ENCODE data around the gene PRR20D. TPM values are rescaled to one million over a fixed set of nuclear protein-coding genes. Genes with fewer than 3 reads are reported as not detected.
"Not testable (repeated sequence)": the region's sequence is repeated elsewhere in the genome, so short reads cannot be mapped to it uniquely, and the experiment has no call there.

The PRR20D gene
- not detected for total RNA-seq

GRCh38 chr13:57160332-57160731 is at the start of gene PRR20D:
Gene PRR20D, plus strand, starts transcription at chr13:57160632. Its CDS starts 387 bp downstream, at chr13:57161019.
- not testable (repeated sequence) for H3K36me3 Mint-ChIP-seq

GRCh38 chr13:57114945-57115344 is 45.5 kb upstream of the PRR20D start:
- Mint-ChIP-seq H3K36me3 (no peaks in the 10 kb centered on the region), H3K27ac (no peak overlapping the region), H3K4me1 (ENCODE audit: low read depth) (no peaks in the 10 kb centered on the region), H3K4me3 (no peak overlapping the region), H3K27me3 (no peaks in the 10 kb centered on the region), H3K9me3 (peaks cover 15% of the 10 kb centered on the region)
- ChIA-PET CTCF (no interaction called here), POLR2A (no interaction called here)
- DNase-seq = no peak
- intact Hi-C loops (cut with micrococcal nuclease) = no loop called here

More at GRCh38 chr13:57160332-57160731, at the start of gene PRR20D:
- POLR2A ChIA-PET; CTCF ChIA-PET; H3K27ac Mint-ChIP-seq; H3K4me3 Mint-ChIP-seq; DNase-seq; H3K27me3 Mint-ChIP-seq; H3K4me1 Mint-ChIP-seq (ENCODE audit: low read depth); intact Hi-C loops (cut with micrococcal nuclease); H3K9me3 Mint-ChIP-seq: not testable (repeated sequence)

- no peaks in the 10 kb centered on the region for H3K27me3 Mint-ChIP-seq
- H3K4me3 Mint-ChIP-seq = no peak overlapping the region
- CTCF ChIA-PET = no interaction called here
- POLR2A ChIA-PET = no interaction called here
- H3K4me1 Mint-ChIP-seq (ENCODE audit: low read depth) = no peaks in the 10 kb centered on the region
- H3K36me3 Mint-ChIP-seq = no peaks in the 10 kb centered on the region
- no peak overlapping the region for H3K27ac Mint-ChIP-seq
- intact Hi-C loops (cut with micrococcal nuclease) = no loop called here
- no peaks in the 10 kb centered on the region for H3K9me3 Mint-ChIP-seq
- DNase-seq = no peak
Observed at GRCh38 chr13:57123681-57124080, 36.8 kb upstream of the PRR20D start.

- no peaks in the 10 kb centered on the region for H3K27me3 Mint-ChIP-seq
- H3K9me3 Mint-ChIP-seq = no peaks in the 10 kb centered on the region
- no peak overlapping the region for H3K27ac Mint-ChIP-seq
- POLR2A ChIA-PET = no interaction called here
- intact Hi-C loops (cut with micrococcal nuclease) = no loop called here
- no peak overlapping the region for H3K4me3 Mint-ChIP-seq
- no peak for DNase-seq
- CTCF ChIA-PET = no interaction called here
- no peaks in the 10 kb centered on the region for H3K4me1 Mint-ChIP-seq (ENCODE audit: low read depth)
- no peaks in the 10 kb centered on the region for H3K36me3 Mint-ChIP-seq
Observed at GRCh38 chr13:57128909-57129308, 31.5 kb upstream of the PRR20D start.

- H3K4me1 Mint-ChIP-seq (ENCODE audit: low read depth) = no peaks in the 10 kb centered on the region
- DNase-seq = no peak
- H3K27me3 Mint-ChIP-seq = no peaks in the 10 kb centered on the region
- CTCF ChIA-PET = no interaction called here
- POLR2A ChIA-PET = no interaction called here
- H3K27ac Mint-ChIP-seq = no peak overlapping the region
- intact Hi-C loops (cut with micrococcal nuclease) = no loop called here
- no peak overlapping the region for H3K4me3 Mint-ChIP-seq
- no peaks in the 10 kb centered on the region for H3K36me3 Mint-ChIP-seq
- H3K9me3 Mint-ChIP-seq = peaks cover 2% of the 10 kb centered on the region
Observed at GRCh38 chr13:57136093-57136492, 24.3 kb upstream of the PRR20D start.

- H3K27ac Mint-ChIP-seq = no peak overlapping the region
- POLR2A ChIA-PET = no interaction called here
- peaks cover 2% of the 10 kb centered on the region for H3K9me3 Mint-ChIP-seq
- H3K36me3 Mint-ChIP-seq = no peaks in the 10 kb centered on the region
- H3K4me1 Mint-ChIP-seq (ENCODE audit: low read depth) = no peaks in the 10 kb centered on the region
- DNase-seq = no peak
- intact Hi-C loops (cut with micrococcal nuclease) = no loop called here
- H3K4me3 Mint-ChIP-seq = no peak overlapping the region
- H3K27me3 Mint-ChIP-seq = no peaks in the 10 kb centered on the region
- CTCF ChIA-PET = no interaction called here
Observed at GRCh38 chr13:57137585-57137984, 22.8 kb upstream of the PRR20D start.

- Mint-ChIP-seq H3K27ac (no peak overlapping the region), H3K9me3 (peaks cover 2% of the 10 kb centered on the region), H3K4me1 (ENCODE audit: low read depth) (no peaks in the 10 kb centered on the region), H3K4me3 (no peak overlapping the region), H3K27me3 (no peaks in the 10 kb centered on the region), H3K36me3 (no peaks in the 10 kb centered on the region)
- DNase-seq = no peak
- POLR2A ChIA-PET = no interaction called here
- intact Hi-C loops (cut with micrococcal nuclease) = no loop called here
- CTCF ChIA-PET = no interaction called here
Observed at GRCh38 chr13:57138988-57139387, 21.4 kb upstream of the PRR20D start.

GRCh38 chr13:57139781-57140180 is 20.7 kb upstream of the PRR20D start:
- CTCF ChIA-PET; H3K4me3 Mint-ChIP-seq; DNase-seq; POLR2A ChIA-PET; H3K9me3 Mint-ChIP-seq; H3K27ac Mint-ChIP-seq; H3K36me3 Mint-ChIP-seq; intact Hi-C loops (cut with micrococcal nuclease); H3K4me1 Mint-ChIP-seq (ENCODE audit: low read depth); H3K27me3 Mint-ChIP-seq: not testable (repeated sequence)

- H3K4me1 Mint-ChIP-seq (ENCODE audit: low read depth); CTCF ChIA-PET; DNase-seq; H3K4me3 Mint-ChIP-seq; H3K36me3 Mint-ChIP-seq; intact Hi-C loops (cut with micrococcal nuclease); POLR2A ChIA-PET; H3K9me3 Mint-ChIP-seq; H3K27ac Mint-ChIP-seq; H3K27me3 Mint-ChIP-seq: not testable (repeated sequence)
Observed at GRCh38 chr13:57140235-57140968, 20.0 kb upstream of the PRR20D start, which contains the start of gene PRR20A. Gene PRR20A, plus strand, starts transcription at chr13:57140918. Its CDS starts 387 bp downstream, at chr13:57141305.

- H3K9me3 Mint-ChIP-seq; H3K36me3 Mint-ChIP-seq; H3K4me3 Mint-ChIP-seq; POLR2A ChIA-PET; H3K4me1 Mint-ChIP-seq (ENCODE audit: low read depth); CTCF ChIA-PET; H3K27ac Mint-ChIP-seq; intact Hi-C loops (cut with micrococcal nuclease); H3K27me3 Mint-ChIP-seq; DNase-seq: not testable (repeated sequence)
Observed at GRCh38 chr13:57147188-57147587, 13.2 kb upstream of the PRR20D start, which contains the start of gene PRR20B. Gene PRR20B, plus strand, starts transcription at chr13:57147488. Its CDS starts 387 bp downstream, at chr13:57147875.

GRCh38 chr13:57148106-57148505 is 12.3 kb upstream of the PRR20D start:
- H3K4me3 Mint-ChIP-seq; H3K9me3 Mint-ChIP-seq; DNase-seq; H3K27me3 Mint-ChIP-seq; CTCF ChIA-PET; intact Hi-C loops (cut with micrococcal nuclease); POLR2A ChIA-PET; H3K4me1 Mint-ChIP-seq (ENCODE audit: low read depth); H3K36me3 Mint-ChIP-seq; H3K27ac Mint-ChIP-seq: not testable (repeated sequence)

GRCh38 chr13:57153761-57154160 is 6.7 kb upstream of the PRR20D start, which contains the start of gene PRR20C:
Gene PRR20C, plus strand, starts transcription at chr13:57154061. Its CDS starts 387 bp downstream, at chr13:57154448.
- H3K4me1 Mint-ChIP-seq (ENCODE audit: low read depth); H3K9me3 Mint-ChIP-seq; H3K4me3 Mint-ChIP-seq; H3K27me3 Mint-ChIP-seq; H3K27ac Mint-ChIP-seq; intact Hi-C loops (cut with micrococcal nuclease); POLR2A ChIA-PET; DNase-seq; H3K36me3 Mint-ChIP-seq; CTCF ChIA-PET: not testable (repeated sequence)

GRCh38 chr13:57166897-57167296 is 6.5 kb downstream of the PRR20D start, which contains the start of gene PRR20E:
Gene PRR20E, plus strand, starts transcription at chr13:57167197. Its CDS starts 387 bp downstream, at chr13:57167584.
- CTCF ChIA-PET; H3K4me1 Mint-ChIP-seq (ENCODE audit: low read depth); H3K36me3 Mint-ChIP-seq; H3K4me3 Mint-ChIP-seq; DNase-seq; intact Hi-C loops (cut with micrococcal nuclease); POLR2A ChIA-PET; H3K9me3 Mint-ChIP-seq; H3K27me3 Mint-ChIP-seq; H3K27ac Mint-ChIP-seq: not testable (repeated sequence)

Data from activated CD4-positive, alpha-beta memory T cell treated with anti-CD3 and anti-CD28 coated beads for 36 hours (primary cell).